Natural killer cell (primary cell): ENCODE results near the gene STXBP6. TPM values are rescaled to one million over a fixed set of nuclear protein-coding genes. Genes with fewer than 3 reads are reported as not detected.

Experiments
- ATAC-seq, 3 donors: fragments of 150-1000 bp in 2 of 3; fragments of 200-7000 bp in 1 of 3; cut with Tn5 transposase; 1 replicate in 1 of 3; 2 replicates in 2 of 3; pipeline ENCODE4 v1.10.0; 2021; ENCODE audit warnings: mild to moderate bottlenecking in 2 of 3, moderate library complexity in 2 of 3
- DNase-seq, 2 donors: peaks; one replicate each; pipeline versions ENCODE4 v3.0.0 to v3.0.0-alpha.2; 2013 to 2021; ENCODE audit warnings: mixed read lengths in 1 of 2
- H3K27ac ChIP-seq: one replicate; pipeline ENCODE4 v1.5.1; 2013; ENCODE audit warnings: mild to moderate bottlenecking, low read length
- H3K27me3 ChIP-seq: one replicate; pipeline ENCODE4 v1.6.1; 2013; ENCODE audit warnings: low read length; ENCODE audit not compliant: control insufficient read depth, insufficient read depth
- H3K36me3 ChIP-seq: one replicate; pipeline ENCODE4 v1.6.1; 2013; ENCODE audit warnings: low read length; ENCODE audit not compliant: control insufficient read depth, insufficient read depth
- H3K4me1 ChIP-seq: one replicate; pipeline ENCODE4 v1.6.1; 2013; ENCODE audit warnings: low read length; ENCODE audit not compliant: control insufficient read depth, insufficient read depth
- H3K4me3 ChIP-seq: one replicate; pipeline ENCODE4 v1.5.1; 2013; ENCODE audit warnings: low read length
- H3K9me3 ChIP-seq: one replicate; pipeline ENCODE4 v1.6.1; 2013; ENCODE audit warnings: low read length; ENCODE audit not compliant: control insufficient read depth, insufficient read depth
- H3K27ac Mint-ChIP-seq, 2 donors: one replicate each; pipeline ENCODE4 v1.8.0; 2022; ENCODE audit warnings: mild to moderate bottlenecking in 2 of 2, mixed read lengths in 2 of 2, moderate library complexity in 1 of 2
- H3K27me3 Mint-ChIP-seq, 2 donors: one replicate each; pipeline ENCODE4 v1.8.0; 2022; ENCODE audit warnings: low read depth in 2 of 2, mixed read lengths in 2 of 2
- H3K36me3 Mint-ChIP-seq: one replicate; pipeline ENCODE4 v1.8.0; 2022; ENCODE audit warnings: mixed read lengths
- H3K4me1 Mint-ChIP-seq, 2 donors: one replicate each; pipeline ENCODE4 v1.8.0; 2022; ENCODE audit warnings: mixed read lengths in 2 of 2
- H3K4me3 Mint-ChIP-seq: one replicate; pipeline ENCODE4 v1.8.0; 2022; ENCODE audit warnings: mild to moderate bottlenecking, moderate library complexity, mixed read lengths
- H3K9me3 Mint-ChIP-seq, 2 donors: one replicate each; pipeline ENCODE4 v1.8.0; 2022; ENCODE audit warnings: mixed read lengths in 2 of 2
- WGBS: methylation state at CpG from one replicate; pipeline ENCODE4 v1.1.7; 2013; ENCODE audit warnings: missing lambda C conversion rate; ENCODE audit not compliant: insufficient coverage; 5-methylcytosine and 5-hydroxymethylcytosine counted together
- intact Hi-C: fragments of 100-400 bp; cut with micrococcal nuclease; formaldehyde crosslinking; loops from one replicate; pipeline ENCODE4 v1.14.2; 2022
- total RNA-seq, 4 donors: library from RNA; stranded (reverse); fragments of 120-200 nt in 1 of 4; gene quantifications; one replicate each; pipeline versions ENCODE4 v1.2.3 to v1.2.4, GENCODE V29; 2013 to 2022
- TF ChIP-seq, protein P1 (sequence below): fragments of 200-600 bp; IDR thresholded peaks from one replicate; pipeline ENCODE4 v1.8.0; 2022; ENCODE audit warnings: antibody characterized with exemption

STXBP6 gene
- total RNA-seq, 3 donors from 2014 or later (not counting 1 experiment from before 2014, with no cell fraction given): 0.20 TPM; not detected in 2

DNA sequence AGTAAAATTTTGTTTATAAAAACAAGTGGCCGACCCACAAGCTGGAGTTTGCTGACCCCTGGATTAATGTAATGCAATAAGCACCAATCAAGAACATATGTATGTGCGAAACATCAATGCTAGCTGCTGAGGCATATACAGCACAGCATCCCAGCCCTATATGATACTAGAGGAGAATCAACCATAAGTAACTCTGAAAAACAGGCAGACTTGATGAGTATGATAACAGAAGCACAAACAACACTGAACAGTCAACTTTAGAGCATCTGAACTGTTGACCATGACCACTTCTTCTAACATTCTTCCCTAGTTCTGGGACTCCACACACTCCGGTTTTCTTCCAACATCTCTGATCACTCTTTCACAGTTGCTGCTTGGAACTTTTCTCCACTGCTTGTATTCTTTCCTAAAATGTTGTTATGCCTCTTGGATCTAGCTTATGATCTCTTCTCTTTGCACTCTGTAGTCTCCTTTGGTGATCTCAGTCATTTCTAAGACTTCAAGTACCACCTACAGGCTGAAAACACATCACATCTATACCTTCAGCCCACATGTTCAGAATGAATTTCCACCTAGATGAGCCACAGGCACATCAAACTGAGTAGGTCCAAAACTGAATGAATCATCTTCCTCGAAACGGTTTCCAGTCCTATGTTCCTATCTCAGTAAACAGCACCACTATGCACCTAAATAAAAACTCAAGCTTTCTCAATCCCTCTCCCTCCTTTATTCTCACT, 57.2 kb downstream of the STXBP6 start:
- no peak overlapping the region for H3K27ac ChIP-seq
- Mint-ChIP-seq H3K27ac (no peak overlapping the region), H3K36me3 (no peaks in the 10 kb centered on the region), H3K4me1 (no peaks in the 10 kb centered on the region), H3K4me3 (no peak overlapping the region), H3K9me3 (no peaks in the 10 kb centered on the region), H3K27me3 (peaks cover 2 to 5% of the 10 kb centered on the region in 2 donors)
- TF ChIP-seq, protein P1, sequence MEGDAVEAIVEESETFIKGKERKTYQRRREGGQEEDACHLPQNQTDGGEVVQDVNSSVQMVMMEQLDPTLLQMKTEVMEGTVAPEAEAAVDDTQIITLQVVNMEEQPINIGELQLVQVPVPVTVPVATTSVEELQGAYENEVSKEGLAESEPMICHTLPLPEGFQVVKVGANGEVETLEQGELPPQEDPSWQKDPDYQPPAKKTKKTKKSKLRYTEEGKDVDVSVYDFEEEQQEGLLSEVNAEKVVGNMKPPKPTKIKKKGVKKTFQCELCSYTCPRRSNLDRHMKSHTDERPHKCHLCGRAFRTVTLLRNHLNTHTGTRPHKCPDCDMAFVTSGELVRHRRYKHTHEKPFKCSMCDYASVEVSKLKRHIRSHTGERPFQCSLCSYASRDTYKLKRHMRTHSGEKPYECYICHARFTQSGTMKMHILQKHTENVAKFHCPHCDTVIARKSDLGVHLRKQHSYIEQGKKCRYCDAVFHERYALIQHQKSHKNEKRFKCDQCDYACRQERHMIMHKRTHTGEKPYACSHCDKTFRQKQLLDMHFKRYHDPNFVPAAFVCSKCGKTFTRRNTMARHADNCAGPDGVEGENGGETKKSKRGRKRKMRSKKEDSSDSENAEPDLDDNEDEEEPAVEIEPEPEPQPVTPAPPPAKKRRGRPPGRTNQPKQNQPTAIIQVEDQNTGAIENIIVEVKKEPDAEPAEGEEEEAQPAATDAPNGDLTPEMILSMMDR: no peak
- intact Hi-C loops: no loop called here
- DNase-seq (no peak), ATAC-seq (no peak)
- H3K9me3 ChIP-seq: no peaks in the 10 kb centered on the region
- WGBS: 88% methylated on average over 5 of the region's 5 CpGs
- H3K36me3 ChIP-seq: no peaks in the 10 kb centered on the region
- H3K4me3 ChIP-seq: no peak overlapping the region
- H3K4me1 ChIP-seq: no peaks in the 10 kb centered on the region
- no peaks in the 10 kb centered on the region for H3K27me3 ChIP-seq

DNA sequence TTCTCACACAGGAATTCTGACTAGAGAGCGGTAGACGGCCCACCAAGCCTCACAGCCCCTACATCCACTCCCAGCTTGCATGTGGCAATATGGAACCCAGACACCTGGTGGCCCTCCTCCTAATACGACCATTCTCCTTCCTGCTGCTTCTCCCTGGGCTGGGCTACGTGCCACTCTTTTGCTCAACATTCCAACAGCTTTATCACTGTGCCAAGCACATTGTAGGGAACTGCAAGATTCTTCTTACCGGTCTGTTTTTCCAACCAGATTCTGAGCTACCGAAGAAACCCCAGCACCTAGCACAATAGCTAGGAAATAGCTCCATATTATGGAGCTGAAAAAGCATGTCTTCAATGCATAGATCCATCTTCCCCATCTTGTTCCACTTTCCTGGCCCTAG, 58.1 kb downstream of the STXBP6 start:
- intact Hi-C loops: no loop called here
- no peaks in the 10 kb centered on the region for H3K4me1 Mint-ChIP-seq
- DNase-seq (no peak), ATAC-seq (no peak)
- H3K4me3 Mint-ChIP-seq: no peak overlapping the region
- Histone ChIP-seq H3K4me1 (no peaks in the 10 kb centered on the region), H3K27me3 (no peaks in the 10 kb centered on the region), H3K36me3 (no peaks in the 10 kb centered on the region), H3K27ac (no peak overlapping the region), H3K4me3 (no peak overlapping the region), H3K9me3 (no peaks in the 10 kb centered on the region)
- TF ChIP-seq, protein P1: no peak
- WGBS: 88% methylated on average over 6 of the region's 6 CpGs
- no peaks in the 10 kb centered on the region for H3K9me3 Mint-ChIP-seq
- H3K36me3 Mint-ChIP-seq: no peaks in the 10 kb centered on the region
- no peak overlapping the region for H3K27ac Mint-ChIP-seq
- peaks cover 4 to 7% of the 10 kb centered on the region in 2 donors for H3K27me3 Mint-ChIP-seq

DNA sequence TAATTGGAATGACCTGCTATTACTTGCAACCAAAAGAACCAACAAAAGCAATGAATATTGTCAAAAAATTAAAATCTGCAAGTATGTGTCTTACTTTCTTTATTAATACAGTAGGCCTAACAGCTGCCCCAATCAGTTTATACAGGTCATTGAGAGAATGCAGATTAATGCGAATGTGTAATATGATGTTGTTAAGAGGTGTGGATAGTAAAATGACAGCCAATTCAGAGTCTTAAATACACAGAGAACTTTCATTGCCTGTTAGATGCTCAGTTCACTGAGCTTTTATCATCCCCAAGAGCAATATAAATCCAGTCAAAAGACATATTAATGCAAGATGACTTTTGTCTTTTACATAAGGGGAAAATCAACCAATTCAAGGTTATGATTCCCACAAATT, 58.7 kb downstream of the STXBP6 start:
- intact Hi-C loops: no loop called here
- Histone ChIP-seq H3K4me1 (no peaks in the 10 kb centered on the region), H3K27me3 (no peaks in the 10 kb centered on the region), H3K27ac (no peak overlapping the region), H3K36me3 (no peaks in the 10 kb centered on the region), H3K4me3 (no peak overlapping the region), H3K9me3 (no peaks in the 10 kb centered on the region)
- TF ChIP-seq, protein P1: no peak
- ATAC-seq (no peak), DNase-seq (no peak)
- no peaks in the 10 kb centered on the region for H3K9me3 Mint-ChIP-seq
- H3K27me3 Mint-ChIP-seq: peaks cover 4 to 7% of the 10 kb centered on the region in 2 donors
- no CpG with 5 or more reads among the region's 1 CpG for WGBS
- no peaks in the 10 kb centered on the region for H3K36me3 Mint-ChIP-seq
- H3K4me1 Mint-ChIP-seq: no peaks in the 10 kb centered on the region
- H3K27ac Mint-ChIP-seq: no peak overlapping the region
- H3K4me3 Mint-ChIP-seq: no peak overlapping the region

DNA sequence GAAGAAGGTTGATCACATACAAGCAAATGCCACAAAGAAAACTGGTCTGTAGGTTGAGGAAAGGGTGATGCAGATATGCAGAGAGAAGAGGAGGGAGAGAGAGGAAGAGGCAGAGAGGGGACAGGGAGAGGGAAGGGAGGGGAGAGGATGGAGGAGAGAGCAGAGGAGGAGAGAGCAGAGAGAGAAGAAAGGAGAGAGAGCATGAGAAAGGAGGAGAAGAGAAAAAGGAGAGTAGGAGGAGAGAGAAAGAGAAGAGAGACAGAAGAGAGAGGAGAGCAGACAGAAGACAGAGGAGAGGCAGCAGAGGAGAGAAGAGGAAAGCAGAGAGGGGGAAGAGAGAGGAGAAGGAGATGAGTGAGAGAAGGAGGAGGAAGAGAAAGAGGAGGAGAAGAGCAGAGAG, 59.2 kb downstream of the STXBP6 start:
- Histone ChIP-seq H3K4me1 (no peaks in the 10 kb centered on the region), H3K27ac (no peak overlapping the region), H3K36me3 (no peaks in the 10 kb centered on the region), H3K4me3 (no peak overlapping the region), H3K27me3 (no peaks in the 10 kb centered on the region), H3K9me3 (no peaks in the 10 kb centered on the region)
- Mint-ChIP-seq H3K9me3 (no peaks in the 10 kb centered on the region), H3K27ac (no peak overlapping the region), H3K4me1 (no peaks in the 10 kb centered on the region), H3K36me3 (no peaks in the 10 kb centered on the region), H3K27me3 (peaks cover 4 to 7% of the 10 kb centered on the region in 2 donors), H3K4me3 (no peak overlapping the region)
- ATAC-seq (no peak), DNase-seq (no peak)
- intact Hi-C loops: no loop called here
- TF ChIP-seq, protein P1: no peak
